NB4 (cell line): ENCODE data around the gene SLC22A17.

ENCODE experiments used
- CTCF ChIP-seq: IDR thresholded peaks from one replicate; pipeline ENCODE4 v1.5.1; 2012; ENCODE audit warnings: low read depth, low read length
- MAX ChIP-seq: IDR thresholded peaks from 2 replicates; pipeline ENCODE4 v1.6.1; 2011; ENCODE audit warnings: low read depth, low read length
- POLR2A ChIP-seq: IDR thresholded peaks from 2 replicates; pipeline ENCODE4 v1.6.1; 2011; ENCODE audit warnings: mild to moderate bottlenecking; ENCODE audit not compliant: insufficient read length; ENCODE audit errors: extremely low read depth

- no peak for TF ChIP-seq CTCF
- no peak for TF ChIP-seq MAX
- TF ChIP-seq POLR2A = no peak
These were observed 26.0 kb upstream of the SLC22A17 start for GRCh38 chr14:23378612-23379220.
